ENCODE data around the gene XRCC5.

- TF ChIP-seq ZNF70 (CRISPR knock-in tag; IDR thresholded peaks at IDR 0.05): no peak
- no peak for TF ChIP-seq ARNTL (CRISPR knock-in tag; IDR thresholded peaks at IDR 0.05; ENCODE audit: borderline replicate concordance, low read depth)
- TF ChIP-seq CSRNP3 (CRISPR knock-in tag; IDR thresholded peaks at IDR 0.05): no peak
- TF ChIP-seq PATZ1 (CRISPR knock-in tag; IDR thresholded peaks at IDR 0.05; ENCODE audit: borderline replicate concordance): no peak
- TF ChIP-seq ZFP3 (CRISPR knock-in tag; IDR thresholded peaks at IDR 0.05): no peak
- no peak for TF ChIP-seq BACH2 (CRISPR knock-in tag; IDR thresholded peaks at IDR 0.05; ENCODE audit: borderline replicate concordance)
- TF ChIP-seq TCF4 (CRISPR knock-in tag; IDR thresholded peaks at IDR 0.05; ENCODE audit: borderline replicate concordance): no peak
- TF ChIP-seq GLIS3 (CRISPR knock-in tag; IDR thresholded peaks at IDR 0.05): no peak
Measured at GRCh38 chr2:216219861-216220260, 110.7 kb downstream of the XRCC5 start.
